SU-DHL-6 (cell line): ENCODE measurements around the gene TLE1.

Experiments
- CTCF ChIP-seq: fragments of 200-600 bp; sonication (generic); IDR thresholded peaks from one replicate; pipeline ENCODE4 v1.5.1; 2017; ENCODE audit warnings: antibody characterized with exemption, mild to moderate bottlenecking, low read length, moderate library complexity; ENCODE audit not compliant: insufficient read depth, poor library complexity, severe bottlenecking
- EZH2phosphoT487 ChIP-seq: fragments of 200-600 bp; sonication (generic), shearing (Covaris generic); conservative IDR thresholded peaks from 2 replicates; pipeline ENCODE4 v1.6.1; 2018; ENCODE audit warnings: mild to moderate bottlenecking, antibody characterized with exemption, low read length, moderate library complexity, mixed read lengths

DNA sequence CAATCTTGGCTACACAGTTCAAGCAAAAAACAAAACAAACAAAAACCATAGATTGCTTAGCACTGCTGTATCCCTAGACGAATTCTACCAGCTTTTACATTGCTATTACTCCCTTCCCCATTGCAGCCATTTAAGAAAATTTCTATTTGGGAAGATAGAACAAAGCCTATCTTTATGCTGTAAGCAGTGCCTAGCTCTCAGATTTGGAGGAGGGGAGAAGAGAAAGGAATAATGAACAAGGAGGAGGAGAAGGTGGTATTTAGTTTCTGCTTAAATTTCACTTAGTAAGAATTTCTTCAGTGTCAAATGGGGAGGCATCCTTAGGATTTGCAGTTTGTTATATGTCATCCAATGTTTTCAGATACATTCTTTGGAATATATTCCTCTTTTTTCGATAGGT is 16.2 kb upstream of the TLE1 start:
- TF ChIP-seq CTCF, result no peak
- TF ChIP-seq EZH2phosphoT487, result no peak
